Measurements from ENCODE around the gene PCGF2. TPM values are rescaled to one million over a fixed set of nuclear protein-coding genes. Genes with fewer than 3 reads are reported as not detected.

PCGF2 gene
- polyA plus RNA-seq, 1 donor from 2014 or later = 11.7 TPM

DNA sequence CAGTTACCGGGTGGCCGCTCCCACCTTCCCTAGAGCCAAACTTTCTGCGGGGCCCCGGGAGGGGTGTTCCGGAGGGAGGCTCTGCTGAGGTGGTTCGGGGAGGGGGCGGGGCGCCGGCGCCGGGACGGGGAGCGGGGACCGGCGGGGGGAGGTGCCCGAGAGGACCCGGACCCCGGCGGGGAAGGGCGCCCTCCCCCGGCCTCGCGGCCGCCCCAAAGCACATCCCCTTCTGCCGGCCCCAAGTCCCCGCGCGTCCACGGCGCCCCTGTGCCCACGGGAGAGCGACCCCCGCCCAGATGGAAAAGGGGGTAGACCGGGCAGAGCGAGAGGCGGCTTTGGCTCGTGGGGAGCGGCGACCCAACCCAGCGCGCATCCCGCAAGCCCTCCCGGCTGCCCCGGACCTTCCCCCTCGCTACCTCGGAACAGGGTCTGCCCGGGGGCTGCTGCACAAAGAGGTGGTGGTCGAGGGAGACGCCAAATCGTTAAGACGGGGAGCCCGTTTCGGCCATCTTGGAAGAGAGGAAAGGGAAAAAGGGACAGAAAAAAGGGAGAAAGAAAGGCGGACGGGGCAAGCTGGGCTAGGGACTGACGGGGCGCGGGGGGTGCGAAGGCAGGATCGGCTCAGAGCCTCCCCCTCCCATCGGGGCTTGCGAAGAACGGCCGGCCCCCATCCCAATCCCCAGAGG lies 530 bp downstream of the PCGF2 start:
- TF ChIP-seq RAD21 (conservative IDR thresholded peaks at IDR 0.05) (no peak), TAF1 (IDR thresholded peaks at IDR 0.05; ENCODE audit: low read depth) (no peak), POLR2AphosphoS5 (IDR thresholded peaks at IDR 0.05) (peak; percentile 21), SMC3 (conservative IDR thresholded peaks at IDR 0.05; ENCODE audit: poor library complexity) (no peak), MXI1 (conservative IDR thresholded peaks at IDR 0.05; ENCODE audit: poor library complexity, severe bottlenecking) (peak; percentile 26), EZH2 (IDR thresholded peaks at IDR 0.05; ENCODE audit: borderline replicate concordance, insufficient read depth, low read length, poor library complexity, severe bottlenecking) (no peak), EP300 (conservative IDR thresholded peaks at IDR 0.05; ENCODE audit: poor library complexity, severe bottlenecking) (no peak)
- TF ChIP-seq, protein P1, sequence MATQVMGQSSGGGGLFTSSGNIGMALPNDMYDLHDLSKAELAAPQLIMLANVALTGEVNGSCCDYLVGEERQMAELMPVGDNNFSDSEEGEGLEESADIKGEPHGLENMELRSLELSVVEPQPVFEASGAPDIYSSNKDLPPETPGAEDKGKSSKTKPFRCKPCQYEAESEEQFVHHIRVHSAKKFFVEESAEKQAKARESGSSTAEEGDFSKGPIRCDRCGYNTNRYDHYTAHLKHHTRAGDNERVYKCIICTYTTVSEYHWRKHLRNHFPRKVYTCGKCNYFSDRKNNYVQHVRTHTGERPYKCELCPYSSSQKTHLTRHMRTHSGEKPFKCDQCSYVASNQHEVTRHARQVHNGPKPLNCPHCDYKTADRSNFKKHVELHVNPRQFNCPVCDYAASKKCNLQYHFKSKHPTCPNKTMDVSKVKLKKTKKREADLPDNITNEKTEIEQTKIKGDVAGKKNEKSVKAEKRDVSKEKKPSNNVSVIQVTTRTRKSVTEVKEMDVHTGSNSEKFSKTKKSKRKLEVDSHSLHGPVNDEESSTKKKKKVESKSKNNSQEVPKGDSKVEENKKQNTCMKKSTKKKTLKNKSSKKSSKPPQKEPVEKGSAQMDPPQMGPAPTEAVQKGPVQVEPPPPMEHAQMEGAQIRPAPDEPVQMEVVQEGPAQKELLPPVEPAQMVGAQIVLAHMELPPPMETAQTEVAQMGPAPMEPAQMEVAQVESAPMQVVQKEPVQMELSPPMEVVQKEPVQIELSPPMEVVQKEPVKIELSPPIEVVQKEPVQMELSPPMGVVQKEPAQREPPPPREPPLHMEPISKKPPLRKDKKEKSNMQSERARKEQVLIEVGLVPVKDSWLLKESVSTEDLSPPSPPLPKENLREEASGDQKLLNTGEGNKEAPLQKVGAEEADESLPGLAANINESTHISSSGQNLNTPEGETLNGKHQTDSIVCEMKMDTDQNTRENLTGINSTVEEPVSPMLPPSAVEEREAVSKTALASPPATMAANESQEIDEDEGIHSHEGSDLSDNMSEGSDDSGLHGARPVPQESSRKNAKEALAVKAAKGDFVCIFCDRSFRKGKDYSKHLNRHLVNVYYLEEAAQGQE (IDR thresholded peaks at IDR 0.05; ENCODE audit: borderline replicate concordance) = peak; percentile 76
- TF ChIP-seq, protein P2, sequence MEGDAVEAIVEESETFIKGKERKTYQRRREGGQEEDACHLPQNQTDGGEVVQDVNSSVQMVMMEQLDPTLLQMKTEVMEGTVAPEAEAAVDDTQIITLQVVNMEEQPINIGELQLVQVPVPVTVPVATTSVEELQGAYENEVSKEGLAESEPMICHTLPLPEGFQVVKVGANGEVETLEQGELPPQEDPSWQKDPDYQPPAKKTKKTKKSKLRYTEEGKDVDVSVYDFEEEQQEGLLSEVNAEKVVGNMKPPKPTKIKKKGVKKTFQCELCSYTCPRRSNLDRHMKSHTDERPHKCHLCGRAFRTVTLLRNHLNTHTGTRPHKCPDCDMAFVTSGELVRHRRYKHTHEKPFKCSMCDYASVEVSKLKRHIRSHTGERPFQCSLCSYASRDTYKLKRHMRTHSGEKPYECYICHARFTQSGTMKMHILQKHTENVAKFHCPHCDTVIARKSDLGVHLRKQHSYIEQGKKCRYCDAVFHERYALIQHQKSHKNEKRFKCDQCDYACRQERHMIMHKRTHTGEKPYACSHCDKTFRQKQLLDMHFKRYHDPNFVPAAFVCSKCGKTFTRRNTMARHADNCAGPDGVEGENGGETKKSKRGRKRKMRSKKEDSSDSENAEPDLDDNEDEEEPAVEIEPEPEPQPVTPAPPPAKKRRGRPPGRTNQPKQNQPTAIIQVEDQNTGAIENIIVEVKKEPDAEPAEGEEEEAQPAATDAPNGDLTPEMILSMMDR (IDR thresholded peaks at IDR 0.05; ENCODE audit: poor library complexity, severe bottlenecking) = peak; percentile 39
- Histone ChIP-seq H3K27me3 (ENCODE audit: insufficient read depth, low read depth, low read length) (no peaks in the 10 kb centered on the region), H4K20me1 (ENCODE audit: insufficient read depth) (no peaks in the 10 kb centered on the region), H3K9me3 (ENCODE audit: low read length) (no peaks in the 10 kb centered on the region), H2AFZ (ENCODE audit: low read depth, low read length) (peak overlapping the region; percentile 62), H3K9ac (ENCODE audit: low read length) (peak overlapping the region; percentile 100), H3K4me2 (ENCODE audit: low read length) (no peak overlapping the region), H3K9me2 (ENCODE audit: insufficient read depth, low read length) (no peaks in the 10 kb centered on the region), H3K79me2 (replicated peaks; ENCODE audit: insufficient read depth, low read length) (peaks cover 60% of the 10 kb centered on the region), H3K4me3 (ENCODE audit: low read length) (peak overlapping the region; percentile 94), H3F3A (ENCODE audit: insufficient read depth, low read length, poor library complexity, severe bottlenecking) (no peaks in the 10 kb centered on the region), H3K27ac (ENCODE audit: low read length) (peak overlapping the region; percentile 94), H3K36me3 (ENCODE audit: insufficient read depth, low read length) (no peaks in the 10 kb centered on the region)

DNA sequence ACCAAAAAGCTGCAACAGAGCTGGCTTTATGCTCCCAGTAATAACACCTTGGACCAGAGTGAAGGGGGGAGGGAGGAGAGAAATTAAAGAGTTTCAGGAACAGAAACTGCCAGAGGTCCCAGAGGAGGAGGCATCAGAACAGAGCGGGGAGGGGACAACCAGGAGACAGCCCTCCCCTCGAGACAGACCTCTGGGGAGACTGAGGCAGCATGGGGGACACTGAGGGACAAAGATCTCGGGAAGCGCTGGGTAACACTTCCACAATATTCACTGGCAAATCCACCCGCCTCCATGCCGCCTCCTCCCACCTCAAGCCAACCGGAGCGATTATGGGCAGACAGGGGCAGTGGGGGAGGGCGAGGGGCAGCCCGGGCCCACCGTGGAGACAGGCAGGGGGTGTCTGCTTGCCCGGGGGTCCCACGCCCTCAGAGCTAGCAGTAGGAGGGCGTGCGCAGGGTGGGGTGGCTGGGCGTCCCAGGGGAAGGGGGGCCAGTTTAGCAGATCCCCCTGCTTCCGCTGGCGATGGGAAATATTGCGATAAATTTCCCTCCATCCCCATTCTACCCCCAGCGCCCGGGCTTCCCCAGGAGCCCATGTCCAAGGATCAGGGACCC lies 1.2 kb downstream of the PCGF2 start:
- peak overlapping the region; percentile 79 for H3K4me2 ChIP-seq (ENCODE audit: low read length)
- H3K9me3 ChIP-seq (ENCODE audit: low read length) = no peaks in the 10 kb centered on the region
- H4K20me1 ChIP-seq (ENCODE audit: insufficient read depth) = peaks cover 3% of the 10 kb centered on the region
- H3F3A ChIP-seq (ENCODE audit: insufficient read depth, low read length, poor library complexity, severe bottlenecking) = no peaks in the 10 kb centered on the region
- no peaks in the 10 kb centered on the region for H3K27me3 ChIP-seq (ENCODE audit: insufficient read depth, low read depth, low read length)
- H3K36me3 ChIP-seq (ENCODE audit: insufficient read depth, low read length) = no peaks in the 10 kb centered on the region
- H3K9me2 ChIP-seq (ENCODE audit: insufficient read depth, low read length) = no peaks in the 10 kb centered on the region
- H3K79me2 ChIP-seq (replicated peaks; ENCODE audit: insufficient read depth, low read length) = peaks cover 67% of the 10 kb centered on the region
- no peak overlapping the region for H2AFZ ChIP-seq (ENCODE audit: low read depth, low read length)
- peak overlapping the region; percentile 94 for H3K4me3 ChIP-seq (ENCODE audit: low read length)
- peak overlapping the region; percentile 100 for H3K9ac ChIP-seq (ENCODE audit: low read length)
- TF ChIP-seq, protein P1 (IDR thresholded peaks at IDR 0.05; ENCODE audit: borderline replicate concordance) = no peak
- TF ChIP-seq EP300 (conservative IDR thresholded peaks at IDR 0.05; ENCODE audit: poor library complexity, severe bottlenecking) = no peak
- no peak for TF ChIP-seq MXI1 (conservative IDR thresholded peaks at IDR 0.05; ENCODE audit: poor library complexity, severe bottlenecking)
- no peak for TF ChIP-seq POLR2AphosphoS5 (IDR thresholded peaks at IDR 0.05)
- TF ChIP-seq, protein P2 (IDR thresholded peaks at IDR 0.05; ENCODE audit: poor library complexity, severe bottlenecking) = no peak
- no peak for TF ChIP-seq EZH2 (IDR thresholded peaks at IDR 0.05; ENCODE audit: borderline replicate concordance, insufficient read depth, low read length, poor library complexity, severe bottlenecking)
- TF ChIP-seq RAD21 (conservative IDR thresholded peaks at IDR 0.05) = no peak
- TF ChIP-seq TAF1 (IDR thresholded peaks at IDR 0.05; ENCODE audit: low read depth) = no peak
- H3K27ac ChIP-seq (ENCODE audit: low read length) = peak overlapping the region; percentile 94

All from neural cell (in vitro differentiated cells).